Tibial nerve (tissue), 4 donors: ENCODE results near the gene STK33. TPM values are rescaled to one million over a fixed set of nuclear protein-coding genes. Genes with fewer than 3 reads are reported as not detected.
A peak's percentile ranks its signal among the peaks of the same experiment; 100 is the strongest.

Experiments
- DNase-seq, 2 donors: peaks; one replicate each; pipeline ENCODE4 v3.0.0-alpha.2; 2019; ENCODE audit warnings: low spot score in 2 of 2
- H3K27ac ChIP-seq, 4 donors: fragments of 200-600 bp; sonication (generic) in 3 of 4; one replicate each; pipeline ENCODE4 v1.5.1; 2017 to 2019; ENCODE audit warnings: mild to moderate bottlenecking in 1 of 4
- H3K27me3 ChIP-seq, 2 donors: fragments of 200-600 bp; sonication (generic) in 1 of 2; one replicate each; pipeline versions ENCODE4 v1.5.1 to v1.6.0; 2017 to 2019
- H3K36me3 ChIP-seq, 3 donors: fragments of 200-600 bp; sonication (generic); one replicate each; pipeline ENCODE4 v1.5.1; 2018 to 2019
- H3K4me1 ChIP-seq, 4 donors: fragments of 200-600 bp; sonication (generic) in 3 of 4; one replicate each; pipeline ENCODE4 v1.5.1; 2017 to 2019
- H3K4me3 ChIP-seq, 4 donors: fragments of 200-600 bp; sonication (generic) in 3 of 4; one replicate each; pipeline ENCODE4 v1.5.1; 2017 to 2019; ENCODE audit warnings: mild to moderate bottlenecking in 1 of 4, moderate library complexity in 1 of 4
- H3K9me3 ChIP-seq, 4 donors: fragments of 200-600 bp; sonication (generic) in 3 of 4; one replicate each; pipeline ENCODE4 v1.5.1; 2017 to 2019
- CTCF ChIP-seq, 5 experiments: fragments of 200-600 bp in 3 of 5; fragments of 450-650 bp in 2 of 5; sonication (generic) in 3 of 5; IDR thresholded peaks; one replicate each; pipeline ENCODE4 v1.5.1; 2016 to 2019; ENCODE audit warnings: antibody characterized with exemption in 5 of 5, mild to moderate bottlenecking in 3 of 5, moderate library complexity in 2 of 5
- EP300 ChIP-seq, 2 donors: sonication (generic); formaldehyde crosslinking; IDR thresholded peaks; one replicate each; pipeline ENCODE4 v1.6.1; 2017; ENCODE audit warnings: antibody characterized with exemption in 2 of 2, mild to moderate bottlenecking in 1 of 2
- POLR2A ChIP-seq, 2 donors: fragments of 450-650 bp; IDR thresholded peaks; one replicate each; pipeline ENCODE4 v1.6.1; 2017; ENCODE audit warnings: antibody characterized with exemption in 2 of 2, mild to moderate bottlenecking in 2 of 2, moderate library complexity in 2 of 2
- WGBS, 2 donors: methylation state at CpG; one replicate each; pipeline ENCODE4 v1.1.5; 2018; 5-methylcytosine and 5-hydroxymethylcytosine counted together
- total RNA-seq, 4 donors: library from RNA; depleted of rRNA; stranded (reverse); fragments of >200 nt; gene quantifications; one replicate each; pipeline ENCODE4 v1.1.0, GENCODE V29; 2016

STK33 gene
- total RNA-seq, 4 donors from 2014 or later, result 3.6 to 6.8 (median 5.0) TPM

- Histone ChIP-seq H3K4me3 (no peak overlapping the region), H3K27ac (no peak overlapping the region), H3K9me3 (no peaks in the 10 kb centered on the region), H3K36me3 (no peaks in the 10 kb centered on the region), H3K4me1 (no peaks in the 10 kb centered on the region), H3K27me3 (no peaks in the 10 kb centered on the region)
- peak in 1 of 2 donors; percentile 24 for DNase-seq
- WGBS, 2 donors, result 58 to 68% methylated on average over 15 of the region's 15 CpGs
- TF ChIP-seq CTCF (IDR thresholded peaks at IDR 0.05) (no peak), EP300 (IDR thresholded peaks at IDR 0.05) (peak in 1 of 2 donors; percentile 34)
Observed at GRCh38 chr11:8363921-8364320, 230.1 kb downstream of the STK33 start.

- TF ChIP-seq POLR2A (IDR thresholded peaks at IDR 0.05) (no peak), CTCF (IDR thresholded peaks at IDR 0.05) (no peak), EP300 (IDR thresholded peaks at IDR 0.05) (no peak)
- no peak for DNase-seq
- no peaks in the 10 kb centered on the region for H3K4me1 ChIP-seq
- H3K27me3 ChIP-seq, result no peaks in the 10 kb centered on the region
- H3K4me3 ChIP-seq, result no peak overlapping the region
- no peaks in the 10 kb centered on the region for H3K9me3 ChIP-seq
- no peaks in the 10 kb centered on the region for H3K36me3 ChIP-seq
- no peak overlapping the region for H3K27ac ChIP-seq
- WGBS, 2 donors, result 67 to 80% methylated on average over 8 of the region's 8 CpGs
Observed at GRCh38 chr11:8362899-8363298, 231.1 kb downstream of the STK33 start.

GRCh38 chr11:8362491-8362890 is 231.5 kb downstream of the STK33 start:
- 62 to 64% methylated on average over 4 of the region's 4 CpGs for WGBS, 2 donors

GRCh38 chr11:8361664-8362210 is 232.3 kb downstream of the STK33 start:
- no peak for DNase-seq
- whole genome bisulfite sequencing, 2 donors, result 94 to 95% methylated on average over 10 to 12 of the region's 12 CpGs
- no peak overlapping the region for H3K4me3 ChIP-seq
- H3K27me3 ChIP-seq, result no peaks in the 10 kb centered on the region
- TF ChIP-seq EP300 (IDR thresholded peaks at IDR 0.05), result no peak
- TF ChIP-seq CTCF (IDR thresholded peaks at IDR 0.05), result no peak
- TF ChIP-seq POLR2A (IDR thresholded peaks at IDR 0.05), result no peak
- H3K27ac ChIP-seq, result no peak overlapping the region
- H3K9me3 ChIP-seq, result no peaks in the 10 kb centered on the region
- no peaks in the 10 kb centered on the region for H3K36me3 ChIP-seq
- H3K4me1 ChIP-seq, result peaks cover 0 to 8% (median 0%) of the 10 kb centered on the region in 4 donors

More at GRCh38 chr11:8362491-8362890, 231.5 kb downstream of the STK33 start:
- Histone ChIP-seq H3K27ac (no peak overlapping the region), H3K4me3 (no peak overlapping the region), H3K9me3 (no peaks in the 10 kb centered on the region), H3K36me3 (no peaks in the 10 kb centered on the region), H3K27me3 (no peaks in the 10 kb centered on the region), H3K4me1 (peaks cover 0 to under 1% (median 0%) of the 10 kb centered on the region in 4 donors)
- TF ChIP-seq CTCF (IDR thresholded peaks at IDR 0.05) (no peak), EP300 (IDR thresholded peaks at IDR 0.05) (no peak), POLR2A (IDR thresholded peaks at IDR 0.05) (no peak)
- no peak for DNase-seq

GRCh38 chr11:8361206-8361605 is 232.8 kb downstream of the STK33 start:
- DNase-seq, result no peak
- Histone ChIP-seq H3K27me3 (no peaks in the 10 kb centered on the region), H3K4me1 (peaks cover 0 to 13% (median 0%) of the 10 kb centered on the region in 4 donors), H3K27ac (no peak overlapping the region), H3K36me3 (no peaks in the 10 kb centered on the region), H3K4me3 (no peak overlapping the region), H3K9me3 (no peaks in the 10 kb centered on the region)
- 86 to 94% methylated on average over 7 of the region's 7 CpGs for WGBS, 2 donors
- TF ChIP-seq CTCF (IDR thresholded peaks at IDR 0.05) (no peak), POLR2A (IDR thresholded peaks at IDR 0.05) (no peak), EP300 (IDR thresholded peaks at IDR 0.05) (no peak)
